Stimulated activated naive CD4-positive, alpha-beta T cell treated with Interleukin-2 at 50 U/mL for 16 hours (primary cell): ENCODE measurements around the gene FAM53B.
"Not testable (repeated sequence)": the region's sequence is repeated elsewhere in the genome, so short reads cannot be mapped to it uniquely, and the experiment has no call there.

Experiments used
- DNase-seq: peaks from one replicate; lab custom pipeline; 2025; lab: John Stamatoyannopoulos, UW

Gene FAM53B

DNA sequence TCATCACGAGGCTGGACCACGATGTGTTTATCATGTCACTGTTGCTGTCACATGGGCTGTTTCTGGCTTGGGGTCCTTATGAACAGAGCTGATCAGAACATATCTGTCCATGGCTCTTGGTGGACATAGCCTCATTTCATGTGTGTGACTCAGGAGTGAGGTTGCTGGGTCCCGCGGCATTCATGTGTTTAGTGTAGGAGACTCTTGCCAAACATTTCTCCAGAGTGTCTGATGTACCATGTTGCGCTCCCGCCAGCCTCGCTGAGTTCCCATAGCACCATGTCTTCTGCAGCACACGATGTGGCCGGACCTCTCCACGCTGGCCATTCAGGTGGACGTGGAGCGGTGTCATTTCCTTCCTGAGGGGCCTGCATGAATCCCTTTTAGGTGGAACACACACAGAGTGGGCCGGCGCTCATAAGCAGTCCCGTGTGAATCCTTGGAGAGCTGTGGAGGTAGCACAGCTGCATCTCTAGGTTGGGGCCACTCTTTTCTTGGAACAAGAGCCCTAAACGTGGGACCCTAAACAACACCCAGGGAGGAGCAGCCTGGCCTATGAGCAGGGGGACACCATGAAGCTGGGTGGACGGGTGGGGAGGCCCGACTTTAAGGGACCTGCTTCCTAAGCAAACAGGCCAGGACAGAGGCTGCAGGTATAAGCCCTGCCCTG is 147.9 kb downstream of the FAM53B start:
- no peak for DNase-seq

DNA sequence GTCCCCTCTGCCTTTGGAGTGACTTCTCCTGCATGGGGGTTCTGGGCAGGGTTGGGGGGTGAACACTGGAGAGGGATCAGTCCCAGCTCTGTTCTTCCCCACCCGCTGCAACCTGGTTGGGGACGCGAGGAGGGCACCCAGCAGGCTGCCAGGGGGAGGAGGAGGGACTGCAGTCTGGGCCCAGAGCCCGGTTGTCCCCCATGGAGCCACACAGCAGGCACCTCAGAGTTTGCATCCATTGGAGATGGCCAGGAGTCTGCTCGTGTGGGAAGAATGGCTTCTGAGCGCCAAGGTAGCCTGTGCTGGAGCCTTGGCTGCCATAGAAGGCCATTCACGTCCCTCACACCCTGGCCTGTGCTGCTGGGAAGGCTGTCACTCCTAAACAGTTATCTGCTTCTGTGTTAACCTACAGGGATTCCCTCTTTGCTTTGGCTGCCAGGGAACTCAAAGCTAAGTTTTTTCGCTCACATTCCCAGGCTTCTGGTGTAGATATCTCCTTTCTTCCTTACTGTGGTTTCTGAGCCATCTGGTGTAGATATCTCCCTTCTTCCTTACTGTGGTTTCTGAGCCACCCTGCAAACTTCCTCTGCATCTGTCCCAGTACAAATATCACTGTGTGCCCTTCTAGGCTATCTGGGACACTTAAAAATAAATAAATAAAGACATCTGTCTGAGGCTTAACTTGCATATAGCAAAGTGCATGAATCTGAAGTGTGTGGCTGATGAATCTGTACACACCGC is 148.9 kb downstream of the FAM53B start:
- DNase-seq, result no peak

DNA sequence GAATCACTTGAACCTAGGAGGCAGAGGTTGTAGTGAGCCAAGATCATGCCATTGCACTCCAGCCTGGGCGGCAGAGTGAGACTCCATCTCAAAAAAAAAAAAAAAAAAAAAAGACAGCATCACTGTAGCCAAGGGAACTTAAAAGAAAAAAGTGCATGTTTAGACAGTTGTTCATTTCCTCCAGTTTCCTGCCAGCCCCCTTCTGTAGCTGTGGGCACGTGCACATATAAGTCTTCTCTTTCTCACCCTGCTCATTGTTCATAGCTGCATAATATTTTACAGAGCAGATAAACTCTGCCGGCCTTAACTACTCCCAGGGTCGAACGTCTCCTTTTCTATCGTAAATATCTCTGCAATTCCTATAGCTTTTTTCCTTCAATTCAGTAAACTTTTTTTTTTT is 149.9 kb downstream of the FAM53B start:
- no peak for DNase-seq

DNA sequence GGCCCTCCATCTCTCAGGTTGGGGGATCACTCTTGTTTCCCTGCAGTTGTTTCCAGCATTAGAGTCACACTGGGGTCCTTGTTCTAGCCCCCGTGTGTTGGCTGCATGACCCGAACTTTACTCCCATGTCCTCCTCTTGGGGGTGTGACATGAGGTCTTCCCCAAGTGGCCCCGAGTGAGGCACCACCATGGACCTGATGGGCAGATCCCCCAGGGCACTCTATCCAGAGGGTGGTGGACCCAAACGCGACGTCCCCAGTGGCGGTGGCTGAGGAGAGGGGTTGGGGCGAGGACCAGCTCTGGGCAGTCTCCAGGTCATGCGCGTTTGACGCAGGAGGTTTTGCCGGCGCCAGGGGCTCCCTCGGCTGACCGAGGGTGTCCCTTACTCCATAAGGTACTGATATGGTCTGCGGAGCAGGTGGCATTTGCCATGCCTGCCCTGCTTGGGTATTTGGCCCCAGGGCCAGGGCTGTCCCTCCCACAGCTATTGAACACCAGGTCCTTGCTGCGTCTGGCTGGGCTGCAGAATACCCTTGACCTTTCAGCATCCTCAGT is 150.7 kb downstream of the FAM53B start:
- DNase-seq, result no peak

DNA sequence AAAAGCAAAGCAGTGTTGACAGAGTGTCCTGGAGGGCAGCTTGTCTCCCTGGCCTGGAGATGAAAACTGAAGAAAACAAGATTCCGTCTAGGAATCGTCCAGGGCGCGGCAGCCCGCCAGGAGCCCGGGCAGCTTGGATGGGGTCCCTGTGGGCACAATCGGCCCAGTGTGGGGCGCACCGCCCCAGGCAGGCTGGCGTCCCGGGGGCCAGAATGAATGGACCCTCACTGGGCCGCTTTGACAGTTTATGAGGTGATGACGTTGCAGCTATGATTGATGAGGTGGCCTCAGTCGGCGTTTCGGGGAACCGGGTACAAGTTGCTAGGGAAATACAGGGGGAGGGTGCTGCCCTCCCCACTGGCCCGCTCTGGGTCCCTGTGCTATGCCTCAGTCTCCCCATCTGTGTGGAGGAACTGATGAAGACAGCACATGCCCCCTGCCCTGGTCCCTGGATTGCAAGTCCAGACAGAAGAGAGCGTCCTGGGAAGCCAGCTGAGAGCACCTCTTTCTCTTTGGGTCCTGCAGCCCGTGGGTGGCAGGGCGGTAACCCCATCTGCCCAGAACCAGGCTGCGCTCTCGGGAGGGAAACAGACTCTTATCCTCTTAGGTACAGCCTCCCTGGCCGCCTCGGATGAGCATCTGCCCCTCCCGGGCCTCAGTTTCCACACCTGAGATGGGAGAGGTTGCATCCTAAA is 151.3 kb downstream of the FAM53B start:
- no peak for DNase-seq

DNA sequence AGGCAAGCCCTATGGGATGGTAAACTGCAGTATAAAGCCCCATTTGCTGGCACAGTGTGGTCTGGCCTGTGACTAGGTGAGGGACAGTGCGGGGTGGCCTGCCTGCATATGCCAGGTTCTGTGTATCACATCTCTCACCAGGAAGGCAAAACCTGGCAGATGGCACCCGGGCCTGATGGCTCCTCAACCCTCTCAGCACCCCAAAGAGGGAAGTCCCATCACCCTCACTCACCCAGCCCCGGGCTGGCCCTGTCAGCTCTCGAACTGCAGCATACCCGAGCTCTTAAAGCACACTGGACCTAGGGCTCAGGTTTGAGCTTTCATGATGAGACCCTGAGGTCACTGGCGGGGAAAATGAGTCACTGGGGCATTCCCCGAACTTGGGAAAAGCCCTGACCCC is 152.1 kb downstream of the FAM53B start:
- DNase-seq, result no peak

DNA sequence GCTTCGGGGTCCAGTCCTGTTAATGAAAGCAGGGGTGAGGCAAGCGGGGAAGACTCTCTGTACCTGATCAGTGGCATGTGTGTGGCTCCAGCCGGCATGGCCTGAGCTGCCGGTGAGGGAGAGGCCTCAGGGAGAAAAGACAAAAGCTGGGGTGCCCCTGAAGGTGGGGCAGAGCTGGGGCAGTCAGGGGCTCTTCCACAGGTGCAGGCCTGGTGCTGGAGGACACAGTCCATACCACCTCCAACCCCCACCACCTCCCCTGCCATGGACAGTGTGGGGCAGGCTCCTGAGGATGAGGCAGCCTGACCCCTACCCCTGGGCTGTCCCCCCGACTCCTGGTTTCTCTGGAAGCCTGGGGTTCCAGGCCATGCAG is 153.1 kb downstream of the FAM53B start:
- DNase-seq, result no peak

DNA sequence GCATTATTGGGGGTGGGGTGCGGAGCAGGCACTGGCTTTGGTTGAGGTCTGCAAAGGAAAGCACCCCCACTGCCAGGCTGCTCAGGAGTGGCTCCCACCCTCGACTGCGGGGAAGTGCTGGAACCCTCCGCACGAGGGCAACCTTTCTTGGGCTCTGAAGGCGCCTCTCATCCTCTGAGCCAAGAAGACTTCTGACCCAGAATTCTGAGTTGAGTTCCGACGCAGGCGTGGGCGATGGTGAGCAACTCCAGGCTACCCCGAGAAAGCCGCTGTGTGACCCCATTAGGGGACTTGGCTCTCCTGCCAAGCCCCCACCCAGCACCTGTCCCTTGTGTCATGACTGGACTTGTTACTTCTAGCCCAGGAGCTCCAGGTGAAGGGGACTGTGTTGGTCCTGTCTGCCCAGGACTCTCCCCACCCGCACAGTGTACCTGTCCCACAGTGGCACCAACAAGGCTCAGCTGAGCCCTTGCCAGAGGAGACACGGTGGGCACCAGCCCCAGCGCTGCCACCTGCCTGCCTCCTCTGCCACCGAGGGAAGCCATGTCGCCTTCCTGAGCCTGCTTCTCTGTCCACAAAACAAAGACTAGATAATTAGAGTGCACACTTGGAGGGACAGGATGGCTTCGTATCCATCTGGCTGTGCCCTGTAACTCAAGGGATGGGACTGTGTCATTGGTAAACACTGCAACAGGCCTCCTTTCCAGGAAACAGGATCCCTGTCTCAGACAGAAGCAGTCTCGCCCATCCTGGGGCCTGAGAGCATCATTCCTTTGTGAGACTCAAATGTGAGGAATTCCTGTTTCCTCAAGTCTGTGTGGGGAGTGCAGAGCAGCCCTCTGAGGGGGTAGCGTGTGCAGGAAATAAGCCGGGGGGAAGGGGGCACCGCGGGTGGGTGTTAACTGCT is 153.7 kb downstream of the FAM53B start:
- no peak for DNase-seq

DNA sequence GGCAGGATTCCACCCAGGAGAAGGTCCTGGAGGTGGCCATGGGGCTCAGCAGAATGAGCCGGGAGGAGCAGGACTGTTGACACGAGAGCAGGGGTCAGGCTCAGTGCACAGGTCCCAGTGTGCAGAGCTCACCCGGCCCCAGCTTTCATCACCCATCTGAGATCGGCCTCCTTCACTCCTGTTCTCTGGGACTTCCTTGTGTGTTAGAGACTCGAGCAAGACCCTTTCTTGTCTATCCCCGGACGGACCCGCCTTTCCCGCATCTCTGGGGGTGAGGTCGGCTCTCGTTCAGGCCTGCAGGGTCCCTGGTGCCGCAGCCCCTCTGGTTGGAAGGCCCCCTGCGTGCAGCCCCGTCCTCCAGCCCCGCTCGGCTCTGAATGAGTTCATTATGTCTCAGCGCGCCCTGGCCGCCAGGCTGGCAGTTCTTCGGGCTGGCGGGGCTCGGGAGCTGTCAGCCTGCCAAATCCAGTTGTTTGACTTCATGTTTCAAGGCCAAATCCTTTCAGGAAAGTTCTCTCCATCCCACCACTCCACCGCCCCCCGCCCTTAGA is 154.6 kb downstream of the FAM53B start:
- DNase-seq, result no peak

DNA sequence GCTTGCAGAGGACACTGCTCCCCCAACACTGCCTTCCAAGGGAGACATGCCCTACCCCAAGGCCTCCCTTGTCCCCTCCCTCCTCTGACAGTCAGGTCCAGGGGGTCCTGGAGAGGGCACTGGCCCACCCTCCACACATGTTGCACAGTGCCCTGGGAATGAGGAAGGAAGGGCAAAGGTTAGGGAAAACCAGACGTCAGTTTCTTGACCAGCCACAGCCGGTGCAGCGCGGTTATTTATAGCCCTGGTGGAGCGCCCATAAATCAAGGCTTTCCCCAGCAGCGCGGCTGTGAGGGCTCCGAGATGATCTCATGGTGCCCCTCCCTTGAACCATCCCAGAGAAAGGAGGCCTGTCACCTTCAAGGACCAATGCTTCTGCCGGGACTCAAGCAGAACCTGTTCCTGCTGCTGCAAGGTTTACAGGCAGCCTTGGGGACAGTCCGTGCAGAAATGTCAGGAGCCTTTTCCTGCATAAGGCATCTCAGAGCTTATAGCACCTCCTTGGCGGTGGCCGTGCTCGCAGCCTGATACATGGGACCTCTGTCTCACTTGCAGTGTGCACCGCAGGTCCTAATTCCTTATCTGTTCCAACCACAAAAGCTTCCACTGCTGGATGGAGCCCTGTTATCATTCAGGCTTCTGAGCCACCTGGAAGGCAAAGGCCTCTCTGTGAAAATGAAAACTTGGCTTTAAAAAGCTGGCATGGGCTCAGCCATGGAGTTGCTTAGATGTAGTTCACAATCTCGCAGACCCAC is 155.3 kb downstream of the FAM53B start:
- DNase-seq, result no peak

DNA sequence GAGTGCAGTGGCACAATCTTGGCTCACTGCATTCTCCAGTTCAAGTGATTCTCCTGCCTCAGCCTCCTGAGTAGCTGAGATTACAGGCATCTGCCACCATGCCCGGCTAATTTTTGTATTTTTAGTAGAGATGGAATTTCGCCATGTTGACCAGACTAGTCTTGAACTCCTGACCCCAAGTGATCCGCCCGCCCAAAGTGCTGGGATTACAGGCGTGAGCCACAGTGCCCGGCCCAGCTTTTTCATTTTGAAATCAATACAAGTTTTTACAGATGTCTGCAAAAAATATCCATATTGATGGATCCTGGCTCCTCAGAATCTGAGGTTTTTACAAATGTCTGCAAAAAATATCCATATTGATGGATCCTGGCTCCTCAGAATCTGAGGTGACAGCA is 155.8 kb downstream of the FAM53B start:
- not testable (repeated sequence) for DNase-seq

DNA sequence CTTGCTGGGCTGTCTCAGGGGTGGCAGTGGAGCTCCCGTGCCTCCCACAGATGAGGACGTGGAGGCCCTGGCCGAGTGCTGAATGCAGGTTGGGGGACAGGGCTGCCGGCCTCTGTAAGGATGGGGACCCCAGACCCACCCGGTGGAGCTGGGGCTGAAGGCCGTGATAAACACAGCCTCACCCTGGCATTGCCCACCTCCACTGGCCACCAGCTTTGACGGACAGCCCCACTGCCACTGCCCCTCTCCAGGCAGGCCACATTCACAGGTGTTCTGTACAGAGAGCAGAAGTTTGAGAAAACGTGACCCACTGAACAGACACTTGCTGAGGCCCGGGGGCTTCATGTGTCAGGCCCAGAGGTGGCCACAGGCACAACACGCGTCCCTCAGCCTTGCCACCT is 156.4 kb downstream of the FAM53B start:
- DNase-seq, result no peak

DNA sequence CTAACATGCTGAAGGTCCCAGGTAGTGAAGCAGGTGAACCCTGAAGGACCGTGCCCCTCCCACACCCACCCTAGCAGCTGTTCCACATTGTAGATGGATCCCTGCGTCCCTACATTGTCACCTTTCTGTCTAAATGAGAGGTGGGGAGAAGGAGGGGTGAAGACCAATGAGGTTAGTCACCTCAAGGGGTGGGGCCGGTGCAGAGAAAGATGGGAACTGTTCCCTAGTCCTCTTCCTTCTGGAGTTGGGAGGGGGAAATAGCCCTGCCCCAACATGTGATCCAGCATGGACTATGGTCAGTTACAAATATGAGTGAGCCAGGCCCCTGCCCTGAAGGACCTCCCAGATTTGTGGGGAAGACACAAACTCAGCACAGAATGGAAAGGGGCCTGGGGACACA is 158.0 kb downstream of the FAM53B start:
- no peak for DNase-seq

DNA sequence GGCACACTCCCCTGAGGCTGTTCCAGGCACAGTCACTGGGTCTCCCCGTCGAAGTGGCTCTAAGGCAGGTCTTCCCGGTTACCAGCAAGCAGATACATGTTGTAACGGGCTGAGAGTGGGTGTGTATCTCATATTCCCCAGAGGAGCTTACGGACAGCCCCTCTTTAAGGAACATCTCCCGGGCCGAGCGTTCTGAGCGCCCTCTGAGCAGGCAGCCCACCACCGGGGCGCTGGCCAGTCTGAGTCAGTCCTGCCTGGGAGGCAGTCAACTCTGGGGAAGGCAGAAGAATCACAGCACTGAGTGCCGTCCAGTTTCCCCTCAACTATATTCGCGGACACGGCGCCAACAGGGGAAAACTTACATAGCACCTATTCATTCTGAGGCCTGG is 165.2 kb downstream of the FAM53B start:
- no peak for DNase-seq

DNA sequence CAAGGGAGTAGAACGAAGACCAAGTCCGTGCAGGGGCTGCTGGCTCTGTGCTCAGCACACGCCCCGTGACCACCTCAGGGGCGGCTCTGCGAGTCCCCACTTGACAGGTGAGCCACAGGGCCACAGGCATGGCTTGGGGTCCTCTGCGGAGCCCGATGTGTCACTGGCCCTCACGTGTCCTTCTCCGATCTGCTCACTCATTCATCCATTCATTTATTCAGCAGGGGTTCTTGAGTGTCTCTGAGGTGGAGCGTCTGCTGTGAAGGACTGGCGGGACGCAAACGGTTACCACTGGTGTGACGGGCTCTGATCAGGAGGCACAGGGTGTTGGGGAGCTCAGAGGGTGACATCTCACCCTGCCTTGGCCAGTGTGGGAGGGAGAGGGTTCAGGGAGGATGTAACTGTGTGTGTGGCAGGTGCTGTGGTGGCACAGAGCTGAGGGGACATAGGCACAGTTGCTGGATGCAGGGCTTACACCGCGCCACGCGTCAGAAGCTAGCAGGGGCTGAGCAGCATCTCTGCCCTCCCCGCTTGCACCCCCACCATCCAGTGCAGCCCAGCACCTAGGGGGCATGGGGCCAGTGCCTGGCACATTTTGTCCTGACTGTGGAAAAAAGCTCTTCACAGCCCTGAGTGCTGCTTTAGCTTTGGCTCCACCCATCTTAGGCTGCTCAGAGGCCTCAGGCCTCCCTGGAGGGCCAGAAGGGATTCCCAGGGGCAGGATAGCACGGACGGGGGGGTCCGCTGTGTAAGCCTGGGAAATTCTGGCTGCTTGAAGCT is 165.8 kb downstream of the FAM53B start:
- no peak for DNase-seq

DNA sequence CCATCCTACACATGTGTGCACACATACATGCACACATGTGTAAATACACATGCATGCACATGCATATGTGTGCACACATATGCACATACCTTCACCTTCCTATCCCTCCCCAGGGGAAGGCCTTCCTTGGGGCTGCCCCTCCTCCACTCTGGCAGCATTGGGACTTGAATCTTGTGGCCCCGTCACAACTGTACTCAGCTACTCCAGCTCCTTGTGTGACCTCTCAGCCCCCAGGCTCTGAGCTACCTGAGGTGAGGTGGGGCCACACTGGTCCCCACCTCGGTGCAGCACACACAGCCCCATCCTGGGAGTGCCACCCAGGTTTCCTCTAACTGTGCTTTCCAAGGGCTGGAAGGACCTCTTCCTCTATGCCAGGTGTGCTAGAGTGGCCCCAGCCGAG is 166.5 kb downstream of the FAM53B start:
- DNase-seq, result no peak

DNA sequence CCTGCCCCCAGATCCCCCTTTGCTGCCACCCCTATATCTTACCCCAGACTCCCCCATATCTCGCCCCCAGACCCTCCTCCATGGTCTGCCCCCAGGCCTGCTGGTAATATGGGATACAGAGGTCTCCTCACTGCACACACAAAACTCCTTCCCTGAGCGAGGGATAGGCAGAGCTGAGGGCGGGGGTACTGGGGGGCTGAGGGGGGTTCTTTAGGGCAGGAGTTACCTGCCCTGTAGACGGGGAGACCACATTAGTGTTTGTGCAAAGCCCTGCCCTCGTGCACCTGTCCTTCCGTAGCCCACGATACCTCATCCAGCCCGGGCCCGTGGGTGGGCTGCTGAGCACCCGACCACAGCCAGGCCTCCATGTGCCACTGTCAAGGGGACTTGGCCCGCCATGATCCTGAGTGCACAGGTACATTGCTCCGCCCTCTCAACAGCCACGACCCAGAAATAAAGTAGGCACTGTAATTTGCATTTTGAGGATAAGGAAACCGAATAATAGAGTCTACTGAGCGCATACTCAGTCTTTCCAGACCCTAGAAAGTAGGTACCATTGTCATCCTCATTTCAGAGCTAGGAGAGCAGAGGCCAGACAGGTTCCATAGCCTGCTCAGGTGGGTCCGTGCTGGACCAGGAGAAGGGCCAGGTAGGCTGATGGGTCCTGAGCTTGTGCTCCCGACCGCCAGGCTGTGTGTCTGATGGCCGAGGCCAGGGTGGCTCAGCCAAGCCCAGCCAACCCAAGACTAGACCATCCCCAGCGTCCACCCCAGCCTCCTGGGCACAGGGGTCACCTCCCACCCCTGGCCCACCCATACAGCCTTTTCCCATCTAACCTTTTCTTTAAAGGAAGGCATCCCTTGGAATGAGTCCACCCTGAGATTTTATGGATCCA is 167.4 kb downstream of the FAM53B start:
- no peak for DNase-seq

DNA sequence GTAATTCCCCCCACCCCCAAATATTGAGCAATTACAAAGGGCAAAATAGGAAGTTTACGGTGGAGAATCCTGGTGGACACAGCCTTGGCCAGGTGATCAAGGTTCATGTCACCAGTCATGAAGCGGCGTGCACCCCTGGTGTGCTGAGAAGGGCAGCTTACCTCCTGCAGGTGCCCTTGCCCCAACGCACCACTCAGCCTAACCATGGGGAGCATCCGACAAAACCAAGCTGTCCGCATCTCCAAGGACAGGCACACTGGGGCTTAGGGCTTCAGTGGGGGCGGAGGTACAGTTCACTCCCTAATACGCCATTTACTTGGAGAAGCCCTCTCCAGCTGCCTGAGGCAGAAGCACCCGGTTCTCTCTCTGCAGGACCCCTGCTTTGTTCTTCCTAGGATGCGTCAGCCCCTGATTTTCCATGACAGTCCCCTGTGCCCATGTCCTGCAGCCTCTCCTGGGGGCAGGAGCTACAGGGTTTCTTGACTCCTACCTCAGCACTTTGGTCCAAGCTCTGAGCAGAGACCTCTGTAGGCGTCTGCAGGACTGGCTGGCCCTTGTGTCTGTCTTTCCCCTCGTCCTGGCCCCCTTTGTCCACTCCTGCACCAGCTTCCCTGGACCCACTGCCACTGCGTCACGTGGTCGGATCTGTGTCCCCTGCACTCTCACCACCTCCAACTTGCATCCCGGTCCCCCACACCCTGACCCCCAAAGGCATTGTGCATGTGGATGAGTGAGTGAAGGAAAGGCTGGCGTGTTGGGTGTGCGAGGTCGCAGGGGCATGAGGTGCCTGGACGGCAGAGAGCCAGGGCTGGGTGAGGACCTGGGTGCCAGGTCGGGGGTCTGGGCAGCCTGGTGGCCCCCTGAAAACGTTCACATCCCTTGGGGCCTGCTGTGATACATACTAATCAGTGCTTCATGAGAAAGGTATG is 168.8 kb downstream of the FAM53B start:
- no peak for DNase-seq
